ENCODE measurements around the gene EHHADH. TPM values are rescaled to one million over a fixed set of nuclear protein-coding genes. Genes with fewer than 3 reads are reported as not detected.
"Not testable (repeated sequence)": the region's sequence is repeated elsewhere in the genome, so short reads cannot be mapped to it uniquely, and the experiment has no call there.

The EHHADH gene
- 0.31 TPM in 1 of 2 replicates, not detected in the other for total RNA-seq (2014; rRNA removed; shearing (Covaris generic))

DNA sequence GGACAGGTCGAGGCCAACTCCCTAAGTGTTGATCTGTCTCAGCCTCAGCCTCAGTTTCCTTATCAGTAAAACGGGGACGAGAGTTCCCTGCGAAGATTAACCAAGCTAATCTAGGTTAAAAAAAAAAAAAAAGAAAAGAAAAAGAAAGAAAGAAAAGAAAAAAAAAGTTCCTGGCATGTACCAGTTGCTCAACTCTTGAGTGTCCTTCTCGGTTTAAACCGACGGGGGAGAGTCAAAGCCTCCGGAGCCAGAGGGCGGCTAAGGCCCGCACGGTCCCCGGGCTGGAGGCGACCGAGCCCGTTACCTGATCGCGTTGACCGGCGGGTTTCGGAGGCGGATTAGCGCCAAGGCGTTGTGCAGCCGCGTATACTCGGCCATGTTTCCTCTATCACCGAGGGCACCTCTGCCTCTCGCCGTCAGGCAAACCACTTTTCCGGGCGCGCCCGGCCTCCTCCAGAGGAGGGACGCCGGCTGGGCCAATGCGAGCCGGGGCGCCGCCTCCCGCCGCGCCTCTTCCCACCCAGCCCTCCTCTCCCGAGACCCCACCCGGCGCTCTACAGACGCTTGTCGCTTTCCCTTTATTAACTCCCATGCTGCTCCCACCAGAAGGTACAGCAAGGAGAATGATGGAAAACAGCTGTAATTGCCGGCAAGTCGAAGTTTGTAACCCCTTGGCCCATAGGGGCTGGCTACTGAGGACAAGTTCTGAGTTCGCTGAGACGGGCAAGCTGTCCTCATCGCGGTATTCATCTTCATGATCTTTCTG is at the start of gene EHHADH:
EHHADH (minus strand) TSS at position 405 of the 766 bp plus-strand sequence; CDS start at position 378, 27 bp downstream.
- no peak for DNase-seq (ENCODE audit: low spot score)

GRCh38 chr3:185299918-185300426 is 46.1 kb upstream of the EHHADH start:
- DNase-seq (ENCODE audit: low spot score); in situ Hi-C loops (cut with HindIII; ENCODE audit: low sequenced_read_pairs): not testable (repeated sequence)

More for the DNA sequence above, at the start of gene EHHADH:
- in situ Hi-C loops (cut with HindIII; ENCODE audit: low sequenced_read_pairs), result no loop called here

DNA sequence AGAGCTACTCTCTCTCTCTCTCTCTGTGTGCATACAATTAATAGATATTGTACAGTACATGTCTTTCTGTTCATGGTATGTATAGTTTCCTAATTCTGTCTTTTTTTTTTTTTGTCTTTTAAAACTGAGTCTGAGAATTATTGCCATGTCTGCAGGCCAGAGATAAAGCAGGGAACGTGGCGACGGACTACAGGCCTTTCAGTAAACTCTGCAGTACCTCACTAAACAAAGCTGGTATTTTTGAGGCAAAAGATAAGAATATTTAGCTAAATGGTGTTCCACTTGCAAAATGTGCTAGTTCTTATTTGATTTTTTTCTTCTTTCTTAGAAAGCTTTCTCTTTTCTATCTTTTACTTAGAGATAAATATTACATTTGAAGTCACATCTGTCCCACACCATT is 44.0 kb upstream of the EHHADH start:
- in situ Hi-C loops (cut with HindIII; ENCODE audit: low sequenced_read_pairs), result no loop called here
- DNase-seq (ENCODE audit: low spot score), result no peak

GRCh38 chr3:185292238-185292637 is 38.4 kb upstream of the EHHADH start:
- in situ Hi-C loops (cut with HindIII; ENCODE audit: low sequenced_read_pairs), result no loop called here
- no peak for DNase-seq (ENCODE audit: low spot score)

GRCh38 chr3:185290266-185290665 is 36.4 kb upstream of the EHHADH start:
- in situ Hi-C loops (cut with HindIII; ENCODE audit: low sequenced_read_pairs), result no loop called here
- DNase-seq (ENCODE audit: low spot score), result no peak

- DNase-seq (ENCODE audit: low spot score), result no peak
- in situ Hi-C loops (cut with HindIII; ENCODE audit: low sequenced_read_pairs), result no loop called here
Observed at GRCh38 chr3:185283374-185283935, 29.6 kb upstream of the EHHADH start.

DNA sequence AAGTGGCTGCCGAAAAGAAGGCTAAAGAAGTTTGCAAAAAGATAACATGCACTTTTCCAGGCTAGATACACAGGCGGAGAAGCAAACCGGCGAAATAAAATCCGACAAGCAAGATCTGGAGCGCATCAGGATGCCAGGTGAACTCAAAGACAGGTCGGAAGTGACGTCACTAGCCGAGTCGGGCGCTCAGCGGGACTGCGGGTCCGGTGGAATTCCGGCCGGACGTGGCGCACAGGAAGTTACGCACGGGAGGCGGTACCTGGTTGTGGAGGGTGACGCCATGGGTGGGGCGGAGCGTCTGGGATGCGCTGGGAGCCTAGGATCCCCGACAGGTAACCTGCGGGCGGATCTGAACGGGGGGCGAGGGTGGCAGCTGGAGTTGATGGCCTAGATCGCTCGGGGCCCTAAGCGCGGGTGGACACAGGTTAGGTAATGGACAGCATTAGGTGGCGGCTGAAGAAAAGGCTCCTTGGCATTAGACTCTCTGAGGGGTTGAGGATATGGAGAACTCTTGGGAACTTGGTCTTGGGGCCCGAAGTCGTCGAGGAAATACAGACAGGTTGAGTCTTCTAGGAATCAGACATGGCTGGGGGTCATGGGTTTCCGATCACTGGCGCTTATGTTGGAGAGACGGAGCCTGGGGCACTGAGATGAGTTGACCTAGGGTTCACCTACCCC is 29.0 kb upstream of the EHHADH start:
- DNase-seq (ENCODE audit: low spot score), result peak; percentile 97
- in situ Hi-C loops (cut with HindIII; ENCODE audit: low sequenced_read_pairs), result no loop called here

DNA sequence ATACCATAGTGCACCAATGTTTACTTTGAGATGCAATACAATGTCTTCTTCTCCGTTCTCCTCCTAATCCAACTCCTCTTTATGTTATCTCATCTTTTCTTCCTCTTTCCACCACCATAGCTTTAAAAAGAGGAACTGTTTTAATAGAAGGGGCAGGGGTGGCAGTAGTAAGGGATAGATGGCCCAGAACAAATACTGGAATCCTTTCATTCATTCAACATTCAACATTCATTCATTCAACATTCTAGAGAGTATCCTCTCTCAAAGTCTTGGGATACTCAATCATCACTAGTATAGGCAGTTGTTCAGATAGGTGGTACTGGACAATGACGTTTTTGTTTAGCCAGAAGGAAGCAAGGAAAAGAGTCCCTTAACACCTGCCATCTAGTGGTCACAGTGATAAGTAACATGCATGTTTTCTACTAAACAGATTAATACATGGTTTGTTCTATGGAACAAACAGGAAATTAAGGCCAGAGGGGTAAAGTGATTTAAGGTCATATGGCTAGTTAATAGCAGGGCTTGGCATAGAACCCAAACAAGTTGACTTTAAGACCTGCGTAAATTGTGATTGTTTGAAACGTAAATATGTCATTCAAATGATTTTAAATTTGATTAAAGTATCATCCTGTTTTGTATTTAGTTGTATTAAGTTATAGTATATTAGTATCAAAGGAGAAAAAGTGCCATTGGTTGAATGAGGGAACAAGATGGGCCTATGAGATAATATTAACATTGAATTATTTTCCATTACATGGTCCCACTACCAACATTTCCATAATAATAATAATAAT is 26.9 kb upstream of the EHHADH start:
- in situ Hi-C loops (cut with HindIII; ENCODE audit: low sequenced_read_pairs), result no loop called here

DNA sequence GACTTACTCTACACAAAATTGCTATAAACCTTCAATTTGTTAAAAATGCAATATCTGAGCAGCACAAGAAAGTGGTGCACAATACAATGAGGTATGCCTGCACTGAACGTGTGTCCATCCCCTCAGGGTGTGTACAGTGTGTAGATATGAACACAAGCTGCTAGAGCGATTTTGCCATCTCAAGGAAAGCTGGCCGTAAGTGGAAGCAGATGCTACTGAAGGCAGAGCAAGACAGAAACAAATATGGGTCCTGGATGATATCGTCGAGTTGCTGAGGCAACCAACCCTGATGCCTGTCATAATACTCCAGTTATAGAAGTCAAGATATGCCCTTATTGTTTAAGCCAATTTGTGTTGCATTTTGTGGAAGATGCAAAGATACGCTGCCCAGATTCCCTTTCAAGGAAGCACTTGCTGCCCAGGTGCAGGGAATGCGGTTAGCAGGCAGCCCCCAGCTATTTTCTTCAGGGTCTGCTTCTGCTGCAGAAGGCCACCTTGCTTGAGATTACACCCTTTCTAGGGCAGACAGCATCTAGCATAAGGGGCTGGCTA is 25.8 kb upstream of the EHHADH start:
- DNase-seq (ENCODE audit: low spot score), result no peak
- in situ Hi-C loops (cut with HindIII; ENCODE audit: low sequenced_read_pairs), result no loop called here

More for the DNA sequence above, 26.9 kb upstream of the EHHADH start:
- DNase-seq (ENCODE audit: low spot score), result peak; percentile 32

- DNase-seq (ENCODE audit: low spot score), result no peak
- in situ Hi-C loops (cut with HindIII; ENCODE audit: low sequenced_read_pairs), result no loop called here
Observed at GRCh38 chr3:185276415-185276814, 22.6 kb upstream of the EHHADH start.

- in situ Hi-C loops (cut with HindIII; ENCODE audit: low sequenced_read_pairs), result no loop called here
- DNase-seq (ENCODE audit: low spot score), result no peak
Observed at GRCh38 chr3:185272033-185272432, 18.2 kb upstream of the EHHADH start.

GRCh38 chr3:185270956-185271332 is 17.1 kb upstream of the EHHADH start:
- in situ Hi-C loops (cut with HindIII; ENCODE audit: low sequenced_read_pairs), result no loop called here
- no peak for DNase-seq (ENCODE audit: low spot score)

DNA sequence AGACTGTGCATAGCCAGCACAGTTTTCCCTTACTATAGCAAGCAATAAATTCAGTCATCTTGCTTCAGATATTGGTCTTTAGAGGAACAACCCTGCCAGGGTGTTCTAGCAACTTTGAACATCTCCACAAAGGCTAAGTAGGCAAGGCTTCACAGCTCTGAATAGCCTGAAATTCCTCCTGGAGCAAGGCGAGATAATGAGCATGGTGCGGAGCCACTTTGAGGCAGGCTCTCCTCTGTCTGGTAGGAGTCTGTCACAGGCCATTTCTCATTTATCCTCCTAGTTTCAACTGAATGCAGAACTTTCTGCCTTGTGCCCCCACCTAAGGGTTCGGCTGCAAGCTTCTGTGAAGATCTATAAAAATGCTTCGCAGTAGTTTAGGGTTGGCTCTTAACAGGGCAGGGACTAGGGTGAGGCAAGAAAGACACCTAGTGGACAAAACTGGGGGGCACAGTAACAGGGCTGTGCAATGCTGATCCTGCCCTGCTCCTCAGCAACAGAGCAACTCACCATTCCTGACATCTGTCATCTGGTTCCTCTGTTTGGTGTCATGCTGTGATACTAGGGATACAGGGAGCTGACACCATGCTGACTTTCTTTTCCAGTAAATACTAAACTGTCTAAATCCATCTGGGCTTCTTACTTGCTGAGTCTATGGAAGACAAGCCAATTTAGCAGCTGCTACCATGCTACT is 16.6 kb upstream of the EHHADH start:
- in situ Hi-C loops (cut with HindIII; ENCODE audit: low sequenced_read_pairs), result no loop called here
- DNase-seq (ENCODE audit: low spot score), result peak; percentile 21

- in situ Hi-C loops (cut with HindIII; ENCODE audit: low sequenced_read_pairs), result no loop called here
- DNase-seq (ENCODE audit: low spot score), result no peak
Observed at GRCh38 chr3:185268194-185268962, 14.5 kb upstream of the EHHADH start.

DNA sequence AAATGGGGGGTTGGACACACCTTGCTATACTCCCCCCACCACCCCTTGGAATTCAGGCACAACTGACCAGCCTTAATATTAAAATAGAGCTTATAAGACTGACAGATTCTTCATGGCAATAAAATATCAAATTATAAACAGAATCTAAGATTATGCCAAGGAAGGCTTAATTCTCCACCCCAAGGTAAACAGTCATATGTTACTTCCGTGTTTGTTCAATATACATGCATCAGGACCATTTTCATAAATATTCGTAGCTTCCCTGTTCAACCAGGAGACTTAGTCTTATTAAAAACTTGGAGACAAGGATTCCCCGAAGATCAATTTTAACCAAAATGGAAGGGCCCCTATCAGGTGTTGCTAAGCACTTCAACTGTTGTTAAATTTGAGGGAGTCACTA is 13.3 kb upstream of the EHHADH start:
- in situ Hi-C loops (cut with HindIII; ENCODE audit: low sequenced_read_pairs), result no loop called here
- no peak for DNase-seq (ENCODE audit: low spot score)

DNA sequence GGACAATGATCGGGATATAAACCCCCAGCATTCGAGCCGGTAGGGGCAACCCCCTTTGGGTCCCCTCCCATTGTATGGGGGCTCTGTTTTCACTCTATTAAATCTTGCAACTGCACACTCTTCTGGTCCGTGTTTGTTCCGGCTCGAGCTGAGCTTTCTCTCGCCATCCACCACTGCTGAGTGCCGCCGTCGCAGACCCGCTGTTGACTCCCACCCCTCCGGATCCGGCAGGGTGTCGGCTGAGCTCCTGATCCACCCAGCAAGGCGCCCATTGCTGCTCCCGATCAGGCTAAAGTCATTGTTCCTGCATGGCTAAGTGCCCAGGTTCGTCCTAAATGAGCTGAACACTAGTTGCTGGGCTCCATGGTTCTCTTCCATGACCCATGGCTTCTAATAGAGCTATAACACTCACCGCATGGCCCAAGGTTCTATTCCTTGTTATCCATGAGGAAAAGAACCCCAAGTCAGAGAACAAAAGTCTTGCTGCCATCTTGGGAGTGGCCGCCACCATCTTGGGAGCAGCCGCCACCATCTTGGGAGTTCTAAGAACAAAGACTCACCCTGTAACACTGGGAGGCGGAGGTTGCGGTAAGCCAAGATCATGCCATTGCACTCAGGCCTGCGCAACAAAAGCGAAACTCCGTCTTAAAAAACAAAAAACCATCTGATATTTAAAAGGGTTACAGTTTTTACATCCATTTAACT is 11.2 kb upstream of the EHHADH start:
- no peak for DNase-seq (ENCODE audit: low spot score)
- in situ Hi-C loops (cut with HindIII; ENCODE audit: low sequenced_read_pairs), result no loop called here

GRCh38 chr3:185263423-185263822 is 9.6 kb upstream of the EHHADH start:
- in situ Hi-C loops (cut with HindIII; ENCODE audit: low sequenced_read_pairs), result no loop called here
- no peak for DNase-seq (ENCODE audit: low spot score)

All from G401 (cell line).